Testis (tissue), 3 donors: ENCODE data around the gene AKR1C3. TPM values are rescaled to one million over a fixed set of nuclear protein-coding genes. Genes with fewer than 3 reads are reported as not detected.

Source experiments
- DNase-seq: peaks from one replicate; pipeline ENCODE4 v3.0.0-alpha.2; 2019
- H3K27ac ChIP-seq, 2 donors: fragments of 200-600 bp; sonication (generic); one replicate each; pipeline ENCODE4 v1.5.1; 2019
- H3K27me3 ChIP-seq: fragments of 200-600 bp; sonication (generic); one replicate; pipeline ENCODE4 v1.5.1; 2019
- H3K36me3 ChIP-seq: fragments of 200-600 bp; sonication (generic); one replicate; pipeline ENCODE4 v1.5.1; 2017; ENCODE audit warnings: low read depth; ENCODE audit errors: missing control alignments
- H3K4me1 ChIP-seq: fragments of 200-600 bp; sonication (generic); one replicate; pipeline ENCODE4 v1.5.1; 2019
- H3K4me3 ChIP-seq, 2 donors: fragments of 200-600 bp; sonication (generic); one replicate each; pipeline ENCODE4 v1.5.1; 2017 to 2019
- H3K9me3 ChIP-seq: fragments of 200-600 bp; sonication (generic); one replicate; pipeline ENCODE4 v1.5.1; 2017
- CTCF ChIP-seq, 3 experiments: fragments of 450-650 bp in 2 of 3; fragments of 200-600 bp in 1 of 3; sonication (generic) in 1 of 3; IDR thresholded peaks; one replicate each; pipeline ENCODE4 v1.5.1; 2016 to 2019; ENCODE audit warnings: antibody characterized with exemption in 3 of 3, mild to moderate bottlenecking in 2 of 3, moderate library complexity in 1 of 3
- POLR2A ChIP-seq: fragments of 450-650 bp; IDR thresholded peaks from one replicate; pipeline ENCODE4 v1.6.1; 2017; ENCODE audit warnings: antibody characterized with exemption, mild to moderate bottlenecking, moderate library complexity
- WGBS, 2 donors: methylation state at CpG; one replicate each; pipeline ENCODE4 v1.1.5; 2018; 5-methylcytosine and 5-hydroxymethylcytosine counted together
- intact Hi-C: fragments of 100-400 bp; cut with DNase I; formaldehyde crosslinking; loops from one replicate; pipeline ENCODE4 v1.15.1; 2023; ENCODE audit warnings: low total_unique reads
- polyA plus RNA-seq: library from polyadenylated mRNA; stranded (reverse); fragments of 350-450 nt; fragmentation: Illumina TruSeq; extraction: RNeasy Lipid Tissue Mini Kit (QIAGEN cat#74804); gene quantifications from one replicate; pipeline ENCODE4 v1.2.3, GENCODE V29; 2014; ENCODE audit warnings: low read depth, low replicate concordance; ENCODE audit not compliant: insufficient read depth
- small RNA-seq, 2 donors: library from RNA; depleted of rRNA; stranded (forward); fragments of <200 nt; gene quantifications; one replicate each; pipeline ENCODE3, GENCODE V24; 2016
- total RNA-seq, 2 donors: library from RNA; depleted of rRNA; stranded (reverse); fragments of >200 nt; gene quantifications; one replicate each; pipeline ENCODE4 v1.2.3, GENCODE V29; 2016

Gene AKR1C3
- total and polyA plus RNA-seq, 3 donors from 2014 or later = 15.2 to 21.2 (median 15.6) TPM

GRCh38 chr10:5155951-5156350 lies 61.7 kb downstream of the AKR1C3 start:
- intact Hi-C loops = no loop called here
- H3K4me1 ChIP-seq = no peaks in the 10 kb centered on the region
- 41 to 52% methylated on average over 1 of the region's 1 CpG for WGBS, 2 donors
- DNase-seq = no peak
- H3K9me3 ChIP-seq = no peaks in the 10 kb centered on the region
- no peak overlapping the region for H3K4me3 ChIP-seq
- TF ChIP-seq POLR2A (no peak), CTCF (IDR thresholded peaks at IDR 0.05) (no peak)
- no peaks in the 10 kb centered on the region for H3K36me3 ChIP-seq
- no peak overlapping the region for H3K27ac ChIP-seq
- no peaks in the 10 kb centered on the region for H3K27me3 ChIP-seq

Small RNA genes lying within 50 kb of the gene (small RNA-seq; reads per million reads assigned to genes)
- 0 reads per million in 2 donors for gene RF00096

Other genes starting within 250 kb of the AKR1C3 start
- gene AKR1C1, start 131.0 kb upstream of the AKR1C3 start, total RNA-seq = 10 to 100 TPM; 23.2 to 26.3 TPM
- gene AKR1C1, start 131.0 kb upstream of the AKR1C3 start, polyA plus RNA-seq = 30.8 TPM
- gene AKR1C2, start 90.6 kb upstream of the AKR1C3 start, total RNA-seq = 1 to 10 TPM; 5.8 to 8.7 TPM
- gene AKR1C2, start 90.6 kb upstream of the AKR1C3 start, polyA plus RNA-seq = 35.5 TPM
- gene AKR1C8, start 90.7 kb downstream of the AKR1C3 start, total RNA-seq = 1 to 10 TPM; 4.3 to 7.5 TPM
- 0.33 TPM for gene AKR1C8, start 90.7 kb downstream of the AKR1C3 start, polyA plus RNA-seq
- gene AKR1C4, start 102.4 kb downstream of the AKR1C3 start, total RNA-seq = under 1 TPM; 0.37 to 0.63 TPM
- 1.9 TPM for gene AKR1C4, start 102.4 kb downstream of the AKR1C3 start, polyA plus RNA-seq